SU-DHL-6 (cell line): ENCODE results near the gene MTARC1.

Source experiments
- H2AFZ ChIP-seq: fragments of 200-600 bp; sonication (generic); 2 replicates; pipeline ENCODE4 v1.6.1; 2014; ENCODE audit warnings: low read depth, mild to moderate bottlenecking, moderate library complexity, mixed read lengths, antibody characterized with exemption, low read length; ENCODE audit not compliant: severe bottlenecking
- H3F3A ChIP-seq: fragments of 200-600 bp; shearing (Covaris generic); 2 replicates; pipeline ENCODE4 v1.6.0; 2016; ENCODE audit warnings: antibody characterized with exemption, mild to moderate bottlenecking; ENCODE audit not compliant: insufficient read depth
- H3K27ac ChIP-seq: fragments of 200-600 bp; sonication (generic); 2 replicates; pipeline ENCODE4 v1.5.1; 2016; ENCODE audit warnings: low read depth, mild to moderate bottlenecking, low read length, moderate library complexity, mixed read lengths
- H3K27me3 ChIP-seq: fragments of 200-600 bp; sonication (generic), shearing (Covaris generic); 2 replicates; pipeline ENCODE4 v1.6.0; 2014; ENCODE audit warnings: mild to moderate bottlenecking, low read length
- H3K36me3 ChIP-seq: fragments of 200-600 bp; sonication (generic); 2 replicates; pipeline ENCODE4 v1.6.1; 2014; ENCODE audit warnings: mild to moderate bottlenecking, low read length, mixed read lengths
- H3K4me2 ChIP-seq: fragments of 300-600, 200-600 bp; shearing (Covaris generic), sonication (generic); 2 replicates; pipeline ENCODE4 v1.6.0; 2014; ENCODE audit warnings: low read length, low read depth, mild to moderate bottlenecking; ENCODE audit not compliant: poor library complexity, severe bottlenecking
- H3K4me3 ChIP-seq: fragments of 200-600 bp; sonication (generic); 2 replicates; pipeline ENCODE4 v1.5.1; 2014; ENCODE audit warnings: antibody characterized with exemption, low read length, mild to moderate bottlenecking, mixed read lengths; ENCODE audit not compliant: insufficient read depth, poor library complexity, severe bottlenecking
- H3K79me2 ChIP-seq: fragments of 200-600 bp; sonication (generic); 2 replicates; pipeline ENCODE4 v1.6.1; 2014; ENCODE audit warnings: mild to moderate bottlenecking, low read length, moderate library complexity; ENCODE audit not compliant: insufficient read depth
- H3K9ac ChIP-seq: fragments of 200-600 bp; sonication (generic); 2 replicates; pipeline ENCODE4 v1.7.0; 2014; ENCODE audit warnings: mild to moderate bottlenecking, low read length
- H3K9me2 ChIP-seq: fragments of 200-600 bp; sonication (generic); replicated peaks from 2 replicates; pipeline ENCODE4 v1.6.1; 2014; ENCODE audit warnings: low read length; ENCODE audit not compliant: insufficient read depth
- H3K9me3 ChIP-seq: fragments of 200-600 bp; sonication (generic); 2 replicates; pipeline ENCODE4 v1.6.1; 2014; ENCODE audit warnings: low read length, mixed read lengths; ENCODE audit not compliant: insufficient read depth
- H4K20me1 ChIP-seq: fragments of 200-600 bp; sonication (generic); 2 replicates; pipeline ENCODE4 v1.6.1; 2014; ENCODE audit warnings: low read depth, mild to moderate bottlenecking, antibody characterized with exemption, low read length, moderate library complexity, mixed read lengths
- EZH2phosphoT487 ChIP-seq: fragments of 200-600 bp; sonication (generic), shearing (Covaris generic); conservative IDR thresholded peaks from 2 replicates; pipeline ENCODE4 v1.6.1; 2018; ENCODE audit warnings: mild to moderate bottlenecking, antibody characterized with exemption, low read length, moderate library complexity, mixed read lengths
- TF ChIP-seq, protein P1 (sequence below): fragments of 200-600 bp; sonication (generic); IDR thresholded peaks from one replicate; pipeline ENCODE4 v1.5.1; 2017; ENCODE audit warnings: antibody characterized with exemption, mild to moderate bottlenecking, low read length, moderate library complexity; ENCODE audit not compliant: insufficient read depth, poor library complexity, severe bottlenecking

MTARC1 gene

DNA sequence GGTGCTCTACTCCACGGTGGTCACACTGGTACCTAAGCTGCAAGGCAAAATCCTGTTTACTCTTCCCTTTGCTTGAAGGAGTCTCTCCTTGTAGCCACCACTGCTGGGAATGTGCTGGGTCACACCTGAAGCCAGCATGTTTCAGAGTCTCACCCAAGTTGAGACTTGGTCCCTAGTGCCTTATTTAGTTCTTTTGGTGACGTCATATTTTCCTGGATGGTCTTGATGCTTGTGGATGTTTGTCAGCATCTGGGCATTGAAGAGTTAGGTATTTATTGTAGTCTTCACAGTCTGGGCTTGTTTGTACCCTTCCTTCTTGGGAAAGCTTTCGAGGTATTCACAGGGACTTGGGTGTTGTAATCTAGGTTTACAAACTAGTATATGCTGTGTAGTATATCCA lies 44.2 kb upstream of the MTARC1 start:
- H3K4me3 ChIP-seq, result no peak overlapping the region
- H4K20me1 ChIP-seq, result no peaks in the 10 kb centered on the region
- no peaks in the 10 kb centered on the region for H3K9me2 ChIP-seq
- no peaks in the 10 kb centered on the region for H3F3A ChIP-seq
- TF ChIP-seq, protein P1, sequence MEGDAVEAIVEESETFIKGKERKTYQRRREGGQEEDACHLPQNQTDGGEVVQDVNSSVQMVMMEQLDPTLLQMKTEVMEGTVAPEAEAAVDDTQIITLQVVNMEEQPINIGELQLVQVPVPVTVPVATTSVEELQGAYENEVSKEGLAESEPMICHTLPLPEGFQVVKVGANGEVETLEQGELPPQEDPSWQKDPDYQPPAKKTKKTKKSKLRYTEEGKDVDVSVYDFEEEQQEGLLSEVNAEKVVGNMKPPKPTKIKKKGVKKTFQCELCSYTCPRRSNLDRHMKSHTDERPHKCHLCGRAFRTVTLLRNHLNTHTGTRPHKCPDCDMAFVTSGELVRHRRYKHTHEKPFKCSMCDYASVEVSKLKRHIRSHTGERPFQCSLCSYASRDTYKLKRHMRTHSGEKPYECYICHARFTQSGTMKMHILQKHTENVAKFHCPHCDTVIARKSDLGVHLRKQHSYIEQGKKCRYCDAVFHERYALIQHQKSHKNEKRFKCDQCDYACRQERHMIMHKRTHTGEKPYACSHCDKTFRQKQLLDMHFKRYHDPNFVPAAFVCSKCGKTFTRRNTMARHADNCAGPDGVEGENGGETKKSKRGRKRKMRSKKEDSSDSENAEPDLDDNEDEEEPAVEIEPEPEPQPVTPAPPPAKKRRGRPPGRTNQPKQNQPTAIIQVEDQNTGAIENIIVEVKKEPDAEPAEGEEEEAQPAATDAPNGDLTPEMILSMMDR, result no peak
- no peaks in the 10 kb centered on the region for H3K36me3 ChIP-seq
- no peak overlapping the region for H3K27ac ChIP-seq
- H3K4me2 ChIP-seq, result no peak overlapping the region
- H3K9me3 ChIP-seq, result no peaks in the 10 kb centered on the region
- H3K79me2 ChIP-seq, result no peaks in the 10 kb centered on the region
- no peak overlapping the region for H2AFZ ChIP-seq
- no peaks in the 10 kb centered on the region for H3K27me3 ChIP-seq
- no peak overlapping the region for H3K9ac ChIP-seq

DNA sequence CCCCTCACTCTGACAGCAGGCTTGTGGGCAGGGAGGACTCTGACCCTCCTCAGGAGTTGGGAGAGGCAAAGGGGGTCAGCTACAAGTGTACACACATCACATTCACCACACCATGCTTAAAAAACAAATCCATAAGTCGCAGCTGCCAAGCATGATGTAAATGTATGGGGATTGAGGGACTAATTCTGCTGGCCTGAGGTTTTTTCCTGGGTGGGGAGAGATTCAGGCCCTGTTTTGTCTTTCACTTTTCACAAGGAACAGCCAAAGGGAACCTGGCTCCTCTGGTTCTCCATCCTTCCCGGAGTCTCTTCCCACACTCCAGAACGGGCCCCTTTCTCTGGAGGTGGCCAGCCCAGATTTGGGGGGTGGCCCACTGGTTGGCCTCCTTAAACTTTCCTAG lies 39.9 kb upstream of the MTARC1 start:
- Histone ChIP-seq H3K36me3 (no peaks in the 10 kb centered on the region), H3K27ac (no peak overlapping the region), H3K9ac (no peak overlapping the region), H3K4me3 (no peak overlapping the region), H3K9me3 (no peaks in the 10 kb centered on the region), H2AFZ (no peak overlapping the region), H3K79me2 (no peaks in the 10 kb centered on the region), H3F3A (no peaks in the 10 kb centered on the region), H3K9me2 (no peaks in the 10 kb centered on the region), H3K4me2 (no peak overlapping the region), H3K27me3 (no peaks in the 10 kb centered on the region), H4K20me1 (no peaks in the 10 kb centered on the region)
- no peak for TF ChIP-seq EZH2phosphoT487
- TF ChIP-seq, protein P1, result no peak

DNA sequence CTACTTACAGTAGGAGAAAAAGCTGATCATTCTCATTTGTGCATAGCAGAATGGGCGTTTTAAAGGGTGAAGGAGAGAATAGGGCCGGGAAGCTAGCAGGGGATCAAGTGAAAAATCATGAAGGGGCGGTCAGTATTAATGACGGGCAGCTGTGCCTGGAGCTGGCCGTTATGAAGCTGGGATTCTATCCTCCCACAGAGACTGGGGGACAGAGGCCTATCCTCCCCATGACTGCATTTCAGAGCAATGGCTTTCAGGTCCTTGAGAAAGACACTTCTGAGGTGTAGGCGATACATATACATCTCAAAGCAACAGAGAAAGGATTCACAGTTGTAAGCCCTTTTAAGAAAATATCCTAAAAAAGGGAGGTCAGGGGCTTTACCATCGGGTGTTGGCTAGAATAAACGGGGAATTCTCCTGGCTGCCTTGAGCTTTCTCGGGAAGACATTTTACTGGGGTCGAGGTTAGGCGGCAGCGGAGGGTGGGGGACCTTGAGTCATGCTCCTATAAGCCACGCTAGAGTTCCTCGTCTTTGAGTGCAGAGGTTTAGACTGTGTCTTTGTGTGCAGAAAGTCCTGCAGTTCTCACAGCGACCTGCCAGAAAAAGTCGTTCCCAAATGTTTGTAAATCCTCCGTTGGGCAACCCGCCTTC lies 39.1 kb upstream of the MTARC1 start:
- H3K4me2 ChIP-seq, result no peak overlapping the region
- H4K20me1 ChIP-seq, result no peaks in the 10 kb centered on the region
- no peak for TF ChIP-seq EZH2phosphoT487
- TF ChIP-seq, protein P1, result no peak
- no peaks in the 10 kb centered on the region for H3F3A ChIP-seq
- H3K79me2 ChIP-seq, result no peaks in the 10 kb centered on the region
- H3K9ac ChIP-seq, result no peak overlapping the region
- H2AFZ ChIP-seq, result no peak overlapping the region
- H3K9me3 ChIP-seq, result no peaks in the 10 kb centered on the region
- no peaks in the 10 kb centered on the region for H3K27me3 ChIP-seq
- no peaks in the 10 kb centered on the region for H3K9me2 ChIP-seq
- no peaks in the 10 kb centered on the region for H3K36me3 ChIP-seq
- H3K27ac ChIP-seq, result no peak overlapping the region
- H3K4me3 ChIP-seq, result no peak overlapping the region
